IMR-90 (cell line): Measurements from ENCODE around the gene PPP6R1. TPM values are rescaled to one million over a fixed set of nuclear protein-coding genes. Genes with fewer than 3 reads are reported as not detected.

Experiments used
- ATAC-seq: fragments of 200-7000 bp; cut with Tn5 transposase; 2 replicates; pipeline ENCODE4 v1.9.1; 2020; ENCODE audit warnings: low read depth, mild to moderate bottlenecking, moderate library complexity
- BruUV-seq: library from RNA; stranded (reverse); fragments of 400-500 nt; replicated peaks from 2 replicates; lab custom pipeline; 2021; lab: Mats Ljungman, UMichigan
- CTCF ChIA-PET: fragments of 300-600 bp; formaldehyde crosslinking; extraction: SDS; loops from one replicate; lab custom pipeline; 2021; ENCODE audit warnings: antibody characterized with exemption; lab: Yijun Ruan, JAX
- POLR2A ChIA-PET: fragments of 300-600 bp; sonication (Branson Sonifier 250); formaldehyde crosslinking; loops from one replicate; lab custom pipeline; 2022; ENCODE audit warnings: antibody characterized with exemption; ENCODE audit not compliant: unreplicated experiment; lab: Charles Lee
- DNase-seq: peaks from one replicate; pipeline ENCODE4 v3.0.0; 2013
- H2AFZ ChIP-seq: replicated peaks from 2 replicates; pipeline ENCODE3; 2013; ENCODE audit warnings: low read length, mild to moderate bottlenecking; ENCODE audit not compliant: poor library complexity
- H2AK5ac ChIP-seq: 2 replicates; pipeline ENCODE4 v1.6.1; 2013; ENCODE audit warnings: low read depth, low read length, inconsistent platforms
- H2AK9ac ChIP-seq: replicated peaks from 2 replicates; pipeline ENCODE3; 2013; ENCODE audit warnings: mild to moderate bottlenecking, low read depth, low read length, moderate library complexity; ENCODE audit not compliant: poor library complexity
- H2BK120ac ChIP-seq: 2 replicates; pipeline ENCODE4 v1.6.1; 2013; ENCODE audit warnings: low read depth, low read length, inconsistent platforms
- H2BK15ac ChIP-seq: 3 replicates; pipeline ENCODE4 v1.6.1; 2013; ENCODE audit warnings: low read depth, low read length, inconsistent platforms
- H2BK20ac ChIP-seq: 2 replicates; pipeline ENCODE4 v1.6.1; 2013; ENCODE audit warnings: low read depth, mild to moderate bottlenecking, inconsistent platforms, low read length, moderate library complexity
- H2BK5ac ChIP-seq: 2 replicates; pipeline ENCODE4 v1.6.1; 2013; ENCODE audit warnings: mild to moderate bottlenecking, low read depth, low read length, inconsistent platforms; ENCODE audit not compliant: poor library complexity, severe bottlenecking
- H3K14ac ChIP-seq: replicated peaks from 2 replicates; pipeline ENCODE4 v1.6.1; 2013; ENCODE audit warnings: low read depth, low read length, inconsistent platforms
- H3K18ac ChIP-seq: 2 replicates; pipeline ENCODE4 v1.6.1; 2013; ENCODE audit warnings: low read depth, low read length, control low read depth
- H3K23ac ChIP-seq: 2 replicates; pipeline ENCODE4 v1.6.1; 2013; ENCODE audit warnings: low read depth, low read length, inconsistent platforms
- H3K27ac ChIP-seq: 2 replicates; pipeline ENCODE4 v1.5.1; 2013; ENCODE audit warnings: mild to moderate bottlenecking, control low read depth, low read length; ENCODE audit not compliant: insufficient read depth
- H3K27me3 ChIP-seq: 2 replicates; pipeline ENCODE4 v1.6.1; 2013; ENCODE audit warnings: low read length; ENCODE audit not compliant: control insufficient read depth, insufficient read depth
- H3K36me3 ChIP-seq: 2 replicates; pipeline ENCODE4 v1.6.1; 2013; ENCODE audit warnings: low read length, mixed read lengths; ENCODE audit not compliant: control insufficient read depth, insufficient read depth
- H3K4ac ChIP-seq: 2 replicates; pipeline ENCODE4 v1.6.1; 2013; ENCODE audit warnings: low read depth, low read length, inconsistent platforms
- H3K4me1 ChIP-seq: 2 replicates; pipeline ENCODE4 v1.6.1; 2013; ENCODE audit warnings: low read length, mixed read lengths; ENCODE audit not compliant: control insufficient read depth, insufficient read depth
- H3K4me2 ChIP-seq: 2 replicates; pipeline ENCODE4 v1.6.1; 2013; ENCODE audit warnings: low read depth, mild to moderate bottlenecking, control low read depth, low read length, moderate library complexity
- H3K4me3 ChIP-seq: 2 replicates; pipeline ENCODE4 v1.5.1; 2013; ENCODE audit warnings: low read depth, mild to moderate bottlenecking, control low read depth, low read length, moderate library complexity; ENCODE audit not compliant: insufficient read depth
- H3K56ac ChIP-seq: 2 replicates; pipeline ENCODE4 v1.6.1; 2013; ENCODE audit warnings: low read length, inconsistent platforms; ENCODE audit not compliant: insufficient read depth; ENCODE audit errors: extremely low read depth
- H3K79me1 ChIP-seq, 2 experiments: 2 replicates each; pipeline ENCODE4 v1.6.1; 2013; ENCODE audit warnings: low read length in 2 of 2, inconsistent platforms in 1 of 2, low read depth in 1 of 2
- H3K9ac ChIP-seq: 2 replicates; pipeline ENCODE4 v1.6.1; 2013; ENCODE audit warnings: low read depth, low read length, control low read depth
- H3K9me1 ChIP-seq: 2 replicates; pipeline ENCODE4 v1.6.1; 2013; ENCODE audit warnings: low read length, inconsistent platforms; ENCODE audit not compliant: insufficient read depth
- H3K9me3 ChIP-seq: 2 replicates; pipeline ENCODE4 v1.6.1; 2013; ENCODE audit warnings: low read length; ENCODE audit not compliant: control insufficient read depth, insufficient read depth
- H4K20me1 ChIP-seq: 2 replicates; pipeline ENCODE4 v1.6.1; 2013; ENCODE audit warnings: low read length, inconsistent platforms; ENCODE audit not compliant: insufficient read depth
- H4K5ac ChIP-seq: 2 replicates; pipeline ENCODE4 v1.6.1; 2013; ENCODE audit warnings: mild to moderate bottlenecking, low read depth, low read length, control low read depth
- H4K8ac ChIP-seq, 2 experiments: 2 replicates each; pipeline ENCODE4 v1.6.1; 2013; ENCODE audit warnings: low read depth in 2 of 2, low read length in 2 of 2, control low read depth in 1 of 2, inconsistent platforms in 1 of 2
- H4K91ac ChIP-seq: 2 replicates; pipeline ENCODE4 v1.6.1; 2013; ENCODE audit warnings: low read depth, low read length, inconsistent platforms; ENCODE audit not compliant: insufficient read depth
- BHLHE40 ChIP-seq: fragments of 150-350 bp; IDR thresholded peaks from 2 replicates; pipeline ENCODE4 v1.6.1; 2016; ENCODE audit warnings: mild to moderate bottlenecking, low read depth, low read length
- CEBPB ChIP-seq: IDR thresholded peaks from 2 replicates; pipeline ENCODE4 v1.6.1; 2012; ENCODE audit warnings: low read depth, low read length, improper control_type of control experiment
- CHD1 ChIP-seq: IDR thresholded peaks from 2 replicates; pipeline ENCODE4 v1.6.1; 2012; ENCODE audit warnings: low read depth, low read length, improper control_type of control experiment
- FOS ChIP-seq: fragments of 150-350 bp; IDR thresholded peaks from 2 replicates; pipeline ENCODE4 v1.6.1; 2016; ENCODE audit warnings: low read depth, low read length
- MAFK ChIP-seq: IDR thresholded peaks from 2 replicates; pipeline ENCODE4 v1.6.1; 2012; ENCODE audit warnings: low read depth, low read length, improper control_type of control experiment
- MAZ ChIP-seq: IDR thresholded peaks from 2 replicates; pipeline ENCODE4 v1.6.1; 2012; ENCODE audit warnings: low read depth, mild to moderate bottlenecking, low read length, improper control_type of control experiment, moderate library complexity, borderline replicate concordance
- MXI1 ChIP-seq: IDR thresholded peaks from 2 replicates; pipeline ENCODE4 v1.6.1; 2012; ENCODE audit warnings: low read depth, mild to moderate bottlenecking, low read length, moderate library complexity, borderline replicate concordance
- NFE2L2 ChIP-seq: fragments of 150-350 bp; IDR thresholded peaks from 2 replicates; pipeline ENCODE4 v1.6.1; 2016; ENCODE audit warnings: low read depth, mild to moderate bottlenecking, low read length
- POLR2A ChIP-seq: IDR thresholded peaks from 2 replicates; pipeline ENCODE4 v1.6.1; 2012; ENCODE audit warnings: mild to moderate bottlenecking, low read depth, low read length
- RAD21 ChIP-seq: IDR thresholded peaks from 2 replicates; pipeline ENCODE4 v1.6.1; 2012; ENCODE audit warnings: low read length, improper control_type of control experiment
- RFX5 ChIP-seq: IDR thresholded peaks from 2 replicates; pipeline ENCODE4 v1.8.0; 2012; ENCODE audit warnings: low read depth, mild to moderate bottlenecking, low read length, moderate library complexity
- SMC3 ChIP-seq: fragments of 150-350 bp; IDR thresholded peaks from 2 replicates; pipeline ENCODE4 v1.6.1; 2016; ENCODE audit warnings: low read depth, mild to moderate bottlenecking, antibody characterized with exemption, low read length, moderate library complexity
- USF2 ChIP-seq: fragments of 150-350 bp; IDR thresholded peaks from 2 replicates; pipeline ENCODE4 v1.6.1; 2017; ENCODE audit warnings: mild to moderate bottlenecking, antibody characterized with exemption, low read length, low read depth
- WGBS, 2 experiments: methylation state at CpG; one replicate each; pipeline versions ENCODE4 v1.1.5 to v1.1.7; 2013; ENCODE audit warnings: missing lambda C conversion rate in 2 of 2; ENCODE audit not compliant: insufficient read length in 1 of 2; ENCODE audit errors: extremely low coverage in 2 of 2; 5-methylcytosine and 5-hydroxymethylcytosine counted together
- dilution Hi-C: fragments of 300-500 bp; cut with HindIII; formaldehyde crosslinking; loops from one replicate; pipeline ENCODE4 v1.14.3; 2018; ENCODE audit warnings: low sequenced_read_pairs; ENCODE audit not compliant: unreplicated experiment
- in situ Hi-C: fragments of 300-500 bp; cut with MboI; formaldehyde crosslinking; loops from 3 replicates; pipeline ENCODE4 v1.14.3; 2019; ENCODE audit warnings: low sequenced_read_pairs, inconsistent platforms, mixed read lengths
- intact Hi-C: fragments of 100-400 bp; cut with micrococcal nuclease; formaldehyde crosslinking; loops from 2 replicates; pipeline ENCODE4 v1.10.0; 2022
- polyA plus RNA-seq, 3 experiments: library from polyadenylated mRNA; depleted of rRNA; stranded (reverse); fragments of >200 nt; gene quantifications; 2 replicates each; pipeline ENCODE4 v1.2.3, GENCODE V29; 2012; ENCODE audit warnings: low replicate concordance in 1 of 3
- total RNA-seq: library from RNA; depleted of rRNA; stranded (reverse); fragments of >200 nt; gene quantifications from 2 replicates; pipeline ENCODE4 v1.2.3, GENCODE V29; 2012
- TF ChIP-seq, protein P1 (sequence below): fragments of 150-350 bp; IDR thresholded peaks from 2 replicates; pipeline ENCODE4 v1.6.1; 2016; ENCODE audit warnings: low read depth, mild to moderate bottlenecking, low read length, moderate library complexity, borderline replicate concordance
- TF ChIP-seq, protein P2 (sequence below): conservative IDR thresholded peaks from 2 replicates; pipeline ENCODE4 v1.5.1; 2012; ENCODE audit warnings: mild to moderate bottlenecking, low read depth, low read length, improper control_type of control experiment

The PPP6R1 gene
- total and polyA plus RNA-seq, 2 of the 4 experiments (the other 2 are of a cell fraction) = 19.9 to 50.2 TPM

DNA sequence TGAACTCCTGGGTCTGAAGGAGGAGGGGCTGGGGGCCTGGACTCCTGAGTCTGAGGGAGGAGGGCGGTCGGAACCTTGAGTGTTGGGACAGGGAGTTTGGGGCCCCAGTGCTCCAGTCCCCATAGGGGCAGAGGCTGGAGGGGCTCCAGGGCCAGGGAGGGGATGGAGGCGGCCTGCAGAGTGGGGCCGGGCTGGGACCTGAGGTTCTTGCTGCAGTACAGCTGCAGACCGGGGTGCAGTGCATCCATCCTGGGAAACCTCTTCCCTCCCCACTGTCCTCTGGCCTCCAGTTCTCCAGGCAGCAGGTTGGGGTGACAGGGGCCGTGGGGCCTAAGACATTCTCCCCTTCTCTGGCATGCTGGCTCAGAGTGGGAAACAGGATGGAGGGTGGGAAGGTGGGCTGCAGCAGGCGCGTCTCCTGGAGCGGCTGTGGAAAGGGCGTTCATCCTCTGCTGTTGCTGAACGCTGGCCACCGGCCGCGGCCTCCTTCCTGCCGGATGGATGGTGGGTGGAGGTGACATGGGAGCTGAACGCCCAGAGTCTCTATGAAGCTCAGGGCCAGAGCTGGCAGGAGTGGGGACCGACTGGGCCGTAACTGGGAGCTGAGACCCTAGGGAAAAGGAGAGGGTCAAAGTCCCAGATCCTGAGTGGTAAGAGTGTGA is 26.5 kb upstream of the PPP6R1 start:
- no peak overlapping the region; the same call in 1 of the 2 replicates for H3K56ac ChIP-seq
- ChIA-PET POLR2A (no interaction called here), CTCF (interaction anchor here (0.7 kb wide), 1 partner anchor 343 kb away, joined by 3 read pairs; no protein-coding TSS in a partner anchor)
- no peaks in the 10 kb centered on the region for H4K20me1 ChIP-seq
- peak overlapping the region; percentile 72 for H3K14ac ChIP-seq
- H3K9ac ChIP-seq = peak overlapping the region; percentile 79
- H2BK120ac ChIP-seq = no peak overlapping the region
- peak overlapping the region; percentile 90 for H2AFZ ChIP-seq
- no peak overlapping the region for H3K18ac ChIP-seq
- H3K36me3 ChIP-seq = peaks cover 15% of the 10 kb centered on the region
- no TSS peak for BruUV-seq
- no peak overlapping the region for H2BK15ac ChIP-seq
- in situ Hi-C loops = loop anchor here (25.0 kb wide), 1 partner anchor 352 kb away; the partner anchor contains the start of genes CCDC106, ZNF580 and ZNF581
- no peak overlapping the region for H2BK5ac ChIP-seq
- peak overlapping the region; percentile 78 for H3K4me2 ChIP-seq
- no peak for TF ChIP-seq RAD21
- no peak for TF ChIP-seq POLR2A
- no peak for TF ChIP-seq USF2
- TF ChIP-seq, protein P1, sequence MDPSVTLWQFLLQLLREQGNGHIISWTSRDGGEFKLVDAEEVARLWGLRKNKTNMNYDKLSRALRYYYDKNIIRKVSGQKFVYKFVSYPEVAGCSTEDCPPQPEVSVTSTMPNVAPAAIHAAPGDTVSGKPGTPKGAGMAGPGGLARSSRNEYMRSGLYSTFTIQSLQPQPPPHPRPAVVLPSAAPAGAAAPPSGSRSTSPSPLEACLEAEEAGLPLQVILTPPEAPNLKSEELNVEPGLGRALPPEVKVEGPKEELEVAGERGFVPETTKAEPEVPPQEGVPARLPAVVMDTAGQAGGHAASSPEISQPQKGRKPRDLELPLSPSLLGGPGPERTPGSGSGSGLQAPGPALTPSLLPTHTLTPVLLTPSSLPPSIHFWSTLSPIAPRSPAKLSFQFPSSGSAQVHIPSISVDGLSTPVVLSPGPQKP = no peak
- no peak for TF ChIP-seq NFE2L2
- TF ChIP-seq SMC3 = no peak
- TF ChIP-seq FOS = no peak
- TF ChIP-seq, protein P2, sequence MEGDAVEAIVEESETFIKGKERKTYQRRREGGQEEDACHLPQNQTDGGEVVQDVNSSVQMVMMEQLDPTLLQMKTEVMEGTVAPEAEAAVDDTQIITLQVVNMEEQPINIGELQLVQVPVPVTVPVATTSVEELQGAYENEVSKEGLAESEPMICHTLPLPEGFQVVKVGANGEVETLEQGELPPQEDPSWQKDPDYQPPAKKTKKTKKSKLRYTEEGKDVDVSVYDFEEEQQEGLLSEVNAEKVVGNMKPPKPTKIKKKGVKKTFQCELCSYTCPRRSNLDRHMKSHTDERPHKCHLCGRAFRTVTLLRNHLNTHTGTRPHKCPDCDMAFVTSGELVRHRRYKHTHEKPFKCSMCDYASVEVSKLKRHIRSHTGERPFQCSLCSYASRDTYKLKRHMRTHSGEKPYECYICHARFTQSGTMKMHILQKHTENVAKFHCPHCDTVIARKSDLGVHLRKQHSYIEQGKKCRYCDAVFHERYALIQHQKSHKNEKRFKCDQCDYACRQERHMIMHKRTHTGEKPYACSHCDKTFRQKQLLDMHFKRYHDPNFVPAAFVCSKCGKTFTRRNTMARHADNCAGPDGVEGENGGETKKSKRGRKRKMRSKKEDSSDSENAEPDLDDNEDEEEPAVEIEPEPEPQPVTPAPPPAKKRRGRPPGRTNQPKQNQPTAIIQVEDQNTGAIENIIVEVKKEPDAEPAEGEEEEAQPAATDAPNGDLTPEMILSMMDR = no peak
- no peak for TF ChIP-seq CEBPB
- no peak for TF ChIP-seq BHLHE40
- TF ChIP-seq RFX5 = no peak
- TF ChIP-seq MAZ = no peak
- TF ChIP-seq MAFK = no peak
- TF ChIP-seq MXI1 = no peak
- TF ChIP-seq CHD1 = no peak
- H2AK5ac ChIP-seq = peak overlapping the region; percentile 60
- peaks cover 3 to 29% of the 10 kb centered on the region in 2 experiments; a peak in 3 of 4 replicates for H3K79me1 ChIP-seq
- H3K9me1 ChIP-seq = peaks cover 9% of the 10 kb centered on the region; the same call in 1 of the 2 replicates
- no peak overlapping the region; the same call in 1 of the 2 replicates for H4K5ac ChIP-seq
- 29% methylated on average over 2 of the region's 18 CpGs; no CpG with 5 or more reads in 1 of the 2 experiments for WGBS, 2 experiments
- H3K4me3 ChIP-seq = peak overlapping the region; percentile 58
- intact Hi-C loops = no loop called here
- H2AK9ac ChIP-seq = peak overlapping the region; percentile 38
- peaks cover 17% of the 10 kb centered on the region for H3K4me1 ChIP-seq
- peak overlapping the region; percentile 65 for H3K23ac ChIP-seq
- H2BK20ac ChIP-seq = no peak overlapping the region
- no peaks in the 10 kb centered on the region for H3K27me3 ChIP-seq
- H4K8ac ChIP-seq = no peak overlapping the region
- peak overlapping the region; percentile 6; the same call in 1 of the 2 replicates for H4K91ac ChIP-seq
- peak overlapping the region; percentile 14; the same call in 1 of the 2 replicates for H3K4ac ChIP-seq
- H3K9me3 ChIP-seq = no peaks in the 10 kb centered on the region
- dilution Hi-C loops = no loop called here
- peak overlapping the region; percentile 24; the same call in 1 of the 2 replicates for H3K27ac ChIP-seq
- ATAC-seq (peak; percentile 25), DNase-seq (no peak)
